Gastroesophageal sphincter (tissue), 3 donors: ENCODE measurements around the gene PPP2R5C.

Source experiments
- CTCF ChIP-seq, 4 experiments: fragments of 200-600 bp in 2 of 4; fragments of 450-650 bp in 2 of 4; sonication (generic) in 1 of 4; IDR thresholded peaks; one replicate each; pipeline ENCODE4 v1.5.1; 2017 to 2019; ENCODE audit warnings: antibody characterized with exemption in 4 of 4, mild to moderate bottlenecking in 2 of 4, moderate library complexity in 2 of 4
- POLR2AphosphoS5 ChIP-seq: sonication (generic); formaldehyde crosslinking; IDR thresholded peaks from one replicate; pipeline ENCODE4 v1.6.1; 2017; ENCODE audit warnings: antibody characterized with exemption

DNA sequence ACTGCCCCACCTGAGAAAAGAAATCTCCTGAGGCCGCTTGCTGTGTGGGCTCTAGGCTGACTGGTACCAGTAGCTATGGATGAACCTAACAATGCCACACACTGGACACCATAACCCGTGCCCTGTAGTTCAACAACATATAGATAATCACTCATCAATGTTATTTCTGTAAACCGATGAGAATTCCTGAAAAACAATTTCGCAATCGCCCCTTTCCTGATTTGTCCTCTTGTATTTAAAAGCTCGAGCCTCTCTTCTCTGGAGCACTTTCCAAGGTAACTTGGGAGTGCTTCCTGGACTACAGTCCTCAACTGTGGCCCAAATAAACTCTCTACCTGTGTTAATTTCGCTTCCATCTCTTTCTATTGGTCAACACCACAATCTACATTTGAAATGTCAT lies 26.1 kb upstream of the PPP2R5C start:
- TF ChIP-seq CTCF (IDR thresholded peaks at IDR 0.05) (no peak), POLR2AphosphoS5 (no peak)
